K562 treated with DMSO at 1 percent for 48 hours (cell line): ENCODE data around the gene INTS3. TPM values are rescaled to one million over a fixed set of nuclear protein-coding genes. Genes with fewer than 3 reads are reported as not detected.

Experiments
- total RNA-seq: library from RNA; unstranded; fragments of 300-600 nt; gene quantifications from 2 replicates; pipeline ENCODE4 v1.2.3, GENCODE V29; 2022; ENCODE audit warnings: low replicate concordance; ENCODE audit errors: extremely low read depth

Gene INTS3
- not detected in 2 replicates for total RNA-seq

GRCh38 chr1:153727463-153728304 lies at the start of gene INTS3:
TSS of gene INTS3 (plus strand) at chr1:153728050. CDS start at chr1:153728635, 585 bp downstream.

GRCh38 chr1:153678519-153679336 lies 49.1 kb upstream of the INTS3 start, which contains the start of gene NPR1:
TSS of gene NPR1 (plus strand) at chr1:153678688. CDS start at chr1:153679109, 421 bp downstream.

GRCh38 chr1:153774780-153775457 lies 47.1 kb downstream of the INTS3 start, which contains the start of gene SLC27A3:
TSS of gene SLC27A3 (plus strand) at chr1:153775407. CDS start at chr1:153775498, 91 bp downstream.

Other genes with a start within 250 kb of the INTS3 start
- not detected in 2 replicates for gene S100A6, start 192.1 kb upstream of the INTS3 start, total RNA-seq
- gene S100A5, start 187.1 kb upstream of the INTS3 start, total RNA-seq = not detected in 2 replicates
- gene S100A4, start 182.2 kb upstream of the INTS3 start, total RNA-seq = not detected in 2 replicates
- gene S100A3, start 178.8 kb upstream of the INTS3 start, total RNA-seq = not detected in 2 replicates
- not detected in 2 replicates for gene S100A2, start 162.2 kb upstream of the INTS3 start, total RNA-seq
- gene S100A16, start 114.9 kb upstream of the INTS3 start, total RNA-seq = not detected in 2 replicates
- gene S100A14, start 111.7 kb upstream of the INTS3 start, total RNA-seq = not detected in 2 replicates
- not detected in 2 replicates for gene S100A13, start 100.5 kb upstream of the INTS3 start, total RNA-seq
- not detected in 2 replicates for gene S100A1, start 99.6 kb upstream of the INTS3 start, total RNA-seq
- not detected in 2 replicates for gene CHTOP, start 94.0 kb upstream of the INTS3 start, total RNA-seq
- not detected in 2 replicates for gene SNAPIN, start 69.3 kb upstream of the INTS3 start, total RNA-seq
- gene ILF2, start 57.1 kb upstream of the INTS3 start, total RNA-seq = not detected in 2 replicates
- not detected in 2 replicates for gene NPR1, start 49.4 kb upstream of the INTS3 start, total RNA-seq
- not detected in 2 replicates for gene SLC27A3, start 47.4 kb downstream of the INTS3 start, total RNA-seq
- gene GATAD2B, start 194.9 kb downstream of the INTS3 start, total RNA-seq = not detected in 2 replicates
- not detected in 2 replicates for gene DENND4B, start 218.7 kb downstream of the INTS3 start, total RNA-seq
- gene CRTC2, start 230.6 kb downstream of the INTS3 start, total RNA-seq = not detected in 2 replicates
- not detected in 2 replicates for gene SLC39A1, start 235.5 kb downstream of the INTS3 start, total RNA-seq
- not detected in 2 replicates for gene CREB3L4, start 239.9 kb downstream of the INTS3 start, total RNA-seq
- not detected in 2 replicates for gene JTB, start 249.6 kb downstream of the INTS3 start, total RNA-seq